Measurements from ENCODE around the gene PI4KA. TPM values are rescaled to one million over a fixed set of nuclear protein-coding genes. Genes with fewer than 3 reads are reported as not detected.

The PI4KA gene
- total RNA-seq, 6 donors from 2014 or later, result 68.6 to 251 (median 89.5) TPM

DNA sequence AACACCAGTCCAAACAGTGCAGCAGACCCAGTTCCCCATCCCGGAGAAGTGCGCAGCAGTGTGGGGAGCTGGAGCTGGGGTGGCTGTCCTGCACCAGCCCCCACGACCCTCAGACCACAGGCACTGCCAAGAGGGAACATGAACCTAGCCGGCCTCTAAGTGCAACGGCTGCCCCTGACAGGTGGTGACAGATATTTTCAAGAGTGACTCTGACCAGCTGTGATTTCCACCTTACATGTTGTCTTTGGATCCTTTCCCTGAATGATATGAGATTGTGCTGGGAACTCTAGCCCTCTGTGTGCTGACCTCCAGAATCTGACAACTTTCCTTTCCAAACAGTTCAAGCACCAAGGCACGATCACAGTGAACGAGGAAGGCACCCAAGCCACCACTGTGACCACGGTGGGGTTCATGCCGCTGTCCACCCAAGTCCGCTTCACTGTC is 72.1 kb downstream of the PI4KA start:
- H3K27ac ChIP-seq, result no peak overlapping the region
- peaks cover 0 to 16% (median 1%) of the 10 kb centered on the region in 4 donors for H3K4me1 ChIP-seq
- H3K27me3 ChIP-seq, result no peaks in the 10 kb centered on the region
- H3K4me3 ChIP-seq, result no peak overlapping the region
- DNase-seq (no peak), ATAC-seq (ENCODE audit: low FRiP score in 2 of 2) (no peak)
- 68 to 80% methylated on average over 6 to 10 of the region's 10 CpGs for WGBS, 2 donors
- peaks cover 0 to 54% (median 32%) of the 10 kb centered on the region in 4 donors for H3K36me3 ChIP-seq
- no peak for TF ChIP-seq EP300 (IDR thresholded peaks at IDR 0.05)
- TF ChIP-seq, protein P1, sequence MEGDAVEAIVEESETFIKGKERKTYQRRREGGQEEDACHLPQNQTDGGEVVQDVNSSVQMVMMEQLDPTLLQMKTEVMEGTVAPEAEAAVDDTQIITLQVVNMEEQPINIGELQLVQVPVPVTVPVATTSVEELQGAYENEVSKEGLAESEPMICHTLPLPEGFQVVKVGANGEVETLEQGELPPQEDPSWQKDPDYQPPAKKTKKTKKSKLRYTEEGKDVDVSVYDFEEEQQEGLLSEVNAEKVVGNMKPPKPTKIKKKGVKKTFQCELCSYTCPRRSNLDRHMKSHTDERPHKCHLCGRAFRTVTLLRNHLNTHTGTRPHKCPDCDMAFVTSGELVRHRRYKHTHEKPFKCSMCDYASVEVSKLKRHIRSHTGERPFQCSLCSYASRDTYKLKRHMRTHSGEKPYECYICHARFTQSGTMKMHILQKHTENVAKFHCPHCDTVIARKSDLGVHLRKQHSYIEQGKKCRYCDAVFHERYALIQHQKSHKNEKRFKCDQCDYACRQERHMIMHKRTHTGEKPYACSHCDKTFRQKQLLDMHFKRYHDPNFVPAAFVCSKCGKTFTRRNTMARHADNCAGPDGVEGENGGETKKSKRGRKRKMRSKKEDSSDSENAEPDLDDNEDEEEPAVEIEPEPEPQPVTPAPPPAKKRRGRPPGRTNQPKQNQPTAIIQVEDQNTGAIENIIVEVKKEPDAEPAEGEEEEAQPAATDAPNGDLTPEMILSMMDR (IDR thresholded peaks at IDR 0.05), result no peak
- TF ChIP-seq POLR2A (IDR thresholded peaks at IDR 0.05), result no peak
- TF ChIP-seq POLR2AphosphoS5 (IDR thresholded peaks at IDR 0.05), result no peak
- H3K9me3 ChIP-seq, result no peaks in the 10 kb centered on the region

DNA sequence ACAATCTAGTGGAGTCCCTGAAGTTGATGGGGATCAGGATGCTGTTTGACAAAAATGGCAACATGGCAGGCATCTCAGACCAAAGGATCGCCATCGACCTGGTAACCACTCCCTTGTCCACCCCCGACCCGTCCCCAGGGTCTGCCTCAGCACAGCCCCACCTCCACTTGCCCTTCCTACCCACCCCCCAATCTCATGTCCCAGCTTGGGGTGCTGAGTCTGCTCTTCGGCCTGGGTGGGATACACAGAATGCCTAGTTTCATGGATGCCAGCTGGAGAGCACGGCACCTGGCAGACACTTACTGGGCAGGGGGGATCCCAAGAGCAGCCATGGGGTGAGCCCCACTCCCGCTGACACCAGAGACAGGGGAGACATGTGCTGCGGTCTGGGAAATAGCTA is 72.6 kb downstream of the PI4KA start:
- H3K4me1 ChIP-seq, result peaks cover 0 to 19% (median 1%) of the 10 kb centered on the region in 4 donors
- no peak overlapping the region for H3K4me3 ChIP-seq
- no peaks in the 10 kb centered on the region for H3K9me3 ChIP-seq
- no peak for ATAC-seq (ENCODE audit: low FRiP score in 2 of 2)
- no peak overlapping the region for H3K27ac ChIP-seq
- peaks cover 0 to 53% (median 30%) of the 10 kb centered on the region in 4 donors for H3K36me3 ChIP-seq
- no peaks in the 10 kb centered on the region for H3K27me3 ChIP-seq
- DNase-seq, result no peak
- 94% methylated on average over 8 of the region's 8 CpGs for WGBS, 2 donors
- no peak for TF ChIP-seq POLR2A (IDR thresholded peaks at IDR 0.05)
- no peak for TF ChIP-seq POLR2AphosphoS5 (IDR thresholded peaks at IDR 0.05)
- TF ChIP-seq, protein P1 (IDR thresholded peaks at IDR 0.05), result no peak
- TF ChIP-seq EP300 (IDR thresholded peaks at IDR 0.05), result no peak

- peaks cover 0 to 48% (median 28%) of the 10 kb centered on the region in 4 donors for H3K36me3 ChIP-seq
- 90% methylated on average over 3 of the region's 3 CpGs for WGBS, 2 donors
- no peak for ATAC-seq (ENCODE audit: low FRiP score in 2 of 2)
Observed at GRCh38 chr22:20785415-20785814, 73.2 kb downstream of the PI4KA start.

GRCh38 chr22:20783844-20784723 is 74.5 kb downstream of the PI4KA start:
- Histone ChIP-seq H3K4me3 (no peak overlapping the region), H3K4me1 (peaks cover 0 to 19% (median 1%) of the 10 kb centered on the region in 4 donors), H3K27me3 (no peaks in the 10 kb centered on the region), H3K27ac (peak overlapping the region in 1 of 4 donors; percentile 24), H3K36me3 (peaks cover 0 to 47% (median 30%) of the 10 kb centered on the region in 4 donors), H3K9me3 (no peaks in the 10 kb centered on the region)
- no peak for TF ChIP-seq EP300 (IDR thresholded peaks at IDR 0.05)
- TF ChIP-seq POLR2A (IDR thresholded peaks at IDR 0.05), result no peak
- TF ChIP-seq, protein P1 (IDR thresholded peaks at IDR 0.05), result peak; percentile 32 to 68 (median 59)
- no peak for TF ChIP-seq POLR2AphosphoS5 (IDR thresholded peaks at IDR 0.05)
- ATAC-seq (ENCODE audit: low FRiP score in 2 of 2), result peak; percentile 44 to 56
- 49 to 64% methylated on average over 14 of the region's 14 CpGs for WGBS, 2 donors
- DNase-seq, result peak in 1 of 2 donors; percentile 51

More at GRCh38 chr22:20785415-20785814, 73.2 kb downstream of the PI4KA start:
- no peak for DNase-seq
- no peaks in the 10 kb centered on the region for H3K9me3 ChIP-seq
- H3K4me3 ChIP-seq, result no peak overlapping the region
- TF ChIP-seq POLR2A (IDR thresholded peaks at IDR 0.05) (no peak), POLR2AphosphoS5 (IDR thresholded peaks at IDR 0.05) (no peak), EP300 (IDR thresholded peaks at IDR 0.05) (no peak)
- TF ChIP-seq, protein P1 (IDR thresholded peaks at IDR 0.05), result no peak
- no peaks in the 10 kb centered on the region for H3K27me3 ChIP-seq
- H3K27ac ChIP-seq, result no peak overlapping the region
- H3K4me1 ChIP-seq, result peaks cover 0 to 19% (median 1%) of the 10 kb centered on the region in 4 donors

Data from upper lobe of left lung (tissue), 6 donors.